ENCODE results near the gene MYEOV. TPM values are rescaled to one million over a fixed set of nuclear protein-coding genes. Genes with fewer than 3 reads are reported as not detected.

The MYEOV gene
- 1.2 and 1.9 TPM in 2 replicates for total RNA-seq

- DNase-seq (ENCODE audit: extremely low read depth, low read depth, low spot score): no peak
These were observed at the start of gene MYEOV for GRCh38 chr11:69293819-69294505. Gene MYEOV (plus strand): TSS chr11:69294155. CDS start chr11:69295355, 1,200 bp downstream.

GRCh38 chr11:69244266-69244665 lies 49.7 kb upstream of the MYEOV start:
- no peak for DNase-seq (ENCODE audit: extremely low read depth, low read depth, low spot score)

GRCh38 chr11:69245041-69245440 lies 48.9 kb upstream of the MYEOV start:
- DNase-seq (ENCODE audit: extremely low read depth, low read depth, low spot score): no peak

GRCh38 chr11:69245491-69246345 lies 48.2 kb upstream of the MYEOV start:
- no peak for DNase-seq (ENCODE audit: extremely low read depth, low read depth, low spot score)

GRCh38 chr11:69249311-69250185 lies 44.4 kb upstream of the MYEOV start:
- no peak for DNase-seq (ENCODE audit: extremely low read depth, low read depth, low spot score)

GRCh38 chr11:69250186-69251056 lies 43.5 kb upstream of the MYEOV start:
- DNase-seq (ENCODE audit: extremely low read depth, low read depth, low spot score): no peak

- DNase-seq (ENCODE audit: extremely low read depth, low read depth, low spot score): no peak
These were observed 42.9 kb upstream of the MYEOV start for GRCh38 chr11:69251057-69251393.

- no peak for DNase-seq (ENCODE audit: extremely low read depth, low read depth, low spot score)
These were observed 42.1 kb upstream of the MYEOV start for GRCh38 chr11:69251639-69252489.

GRCh38 chr11:69252490-69252837 lies 41.5 kb upstream of the MYEOV start:
- DNase-seq (ENCODE audit: extremely low read depth, low read depth, low spot score): no peak

GRCh38 chr11:69253028-69253427 lies 40.9 kb upstream of the MYEOV start:
- no peak for DNase-seq (ENCODE audit: extremely low read depth, low read depth, low spot score)

GRCh38 chr11:69257134-69257533 lies 36.8 kb upstream of the MYEOV start:
- no peak for DNase-seq (ENCODE audit: extremely low read depth, low read depth, low spot score)

GRCh38 chr11:69257838-69258658 lies 35.9 kb upstream of the MYEOV start:
- no peak for DNase-seq (ENCODE audit: extremely low read depth, low read depth, low spot score)

GRCh38 chr11:69259096-69259495 lies 34.9 kb upstream of the MYEOV start:
- no peak for DNase-seq (ENCODE audit: extremely low read depth, low read depth, low spot score)

GRCh38 chr11:69260622-69261021 lies 33.3 kb upstream of the MYEOV start:
- DNase-seq (ENCODE audit: extremely low read depth, low read depth, low spot score): no peak

- no peak for DNase-seq (ENCODE audit: extremely low read depth, low read depth, low spot score)
These were observed 32.8 kb upstream of the MYEOV start for GRCh38 chr11:69261116-69261515.

- no peak for DNase-seq (ENCODE audit: extremely low read depth, low read depth, low spot score)
These were observed 30.8 kb upstream of the MYEOV start for GRCh38 chr11:69262918-69263735.

GRCh38 chr11:69263736-69264052 lies 30.3 kb upstream of the MYEOV start:
- no peak for DNase-seq (ENCODE audit: extremely low read depth, low read depth, low spot score)

- DNase-seq (ENCODE audit: extremely low read depth, low read depth, low spot score): no peak
These were observed 29.5 kb upstream of the MYEOV start for GRCh38 chr11:69264486-69264885.

Data from glomerular endothelial cell (primary cell).